Upper lobe of left lung (tissue), 4 donors: Measurements from ENCODE around the gene CFTR.

Source experiments
- CTCF ChIP-seq, 6 experiments: fragments of 450-650 bp in 4 of 6; fragments of 200-600 bp in 2 of 6; sonication (generic) in 2 of 6; IDR thresholded peaks; one replicate each; pipeline ENCODE4 v1.5.1; 2016 to 2019; ENCODE audit warnings: antibody characterized with exemption in 6 of 6
- EP300 ChIP-seq, 4 donors: sonication (generic); formaldehyde crosslinking; IDR thresholded peaks; one replicate each; pipeline ENCODE4 v1.5.1; 2017; ENCODE audit warnings: antibody characterized with exemption in 4 of 4, control low read depth in 2 of 4
- POLR2A ChIP-seq, 4 donors: fragments of 450-650 bp; IDR thresholded peaks; one replicate each; pipeline ENCODE4 v1.5.1; 2016 to 2017; ENCODE audit warnings: antibody characterized with exemption in 4 of 4, mild to moderate bottlenecking in 2 of 4
- POLR2AphosphoS5 ChIP-seq, 2 donors: sonication (generic); formaldehyde crosslinking; IDR thresholded peaks; one replicate each; pipeline ENCODE4 v1.5.1; 2017; ENCODE audit warnings: antibody characterized with exemption in 2 of 2

DNA sequence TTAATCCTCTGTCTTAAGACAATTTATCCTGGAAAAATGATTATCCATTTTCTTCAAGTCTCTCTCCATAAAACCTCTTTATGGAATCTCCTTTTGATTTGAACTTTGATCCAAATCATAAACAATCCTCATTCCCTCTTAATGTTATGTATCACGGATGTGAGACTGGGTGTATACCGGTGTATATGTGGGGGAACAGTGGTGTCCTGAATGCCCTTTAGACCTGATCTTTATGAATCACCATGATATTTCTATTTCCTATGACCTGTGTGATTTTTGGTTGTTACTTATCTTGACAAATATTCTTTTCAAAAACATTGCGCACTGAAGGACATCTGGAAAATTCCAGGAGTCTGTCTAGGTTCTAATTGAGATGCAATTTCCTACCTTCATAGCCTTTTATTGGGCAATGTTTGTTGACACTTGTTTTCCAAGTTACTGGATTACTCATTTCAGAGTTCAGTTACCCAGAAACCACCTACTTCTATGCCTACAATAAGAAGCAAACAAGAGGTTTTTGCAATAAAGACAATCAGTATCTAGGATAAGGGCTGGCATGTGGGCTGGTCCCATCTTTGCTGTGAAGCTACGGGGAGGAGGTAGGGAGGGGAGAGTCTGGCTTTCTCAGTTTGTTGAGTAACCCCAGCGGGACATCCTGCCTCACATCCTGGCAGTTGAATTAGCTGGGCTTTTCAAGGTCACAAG is 203.0 kb downstream of the CFTR start:
- TF ChIP-seq CTCF (IDR thresholded peaks at IDR 0.05) (no peak), POLR2A (IDR thresholded peaks at IDR 0.05) (no peak), POLR2AphosphoS5 (IDR thresholded peaks at IDR 0.05) (no peak), EP300 (IDR thresholded peaks at IDR 0.05) (no peak)
